Measurements from ENCODE around the gene LRRC27.
A peak's percentile ranks its signal among the peaks of the same experiment; 100 is the strongest.

LRRC27 gene

GRCh38 chr10:132397671-132398565 lies 65.9 kb downstream of the LRRC27 start:
- peak; percentile 54 for ATAC-seq

GRCh38 chr10:132398566-132398991 lies 66.6 kb downstream of the LRRC27 start:
- TF ChIP-seq TCF4 (CRISPR knock-in tag; IDR thresholded peaks at IDR 0.05; ENCODE audit: borderline replicate concordance) (no peak), BACH2 (CRISPR knock-in tag; IDR thresholded peaks at IDR 0.05; ENCODE audit: borderline replicate concordance) (no peak), TSHZ2 (CRISPR knock-in tag; IDR thresholded peaks at IDR 0.05) (no peak), ISL1 (CRISPR knock-in tag; IDR thresholded peaks at IDR 0.05) (no peak), ZNF70 (CRISPR knock-in tag; IDR thresholded peaks at IDR 0.05) (no peak), RARB (CRISPR knock-in tag; IDR thresholded peaks at IDR 0.05) (no peak), PPARA (CRISPR knock-in tag; IDR thresholded peaks at IDR 0.05; ENCODE audit: borderline replicate concordance) (no peak), POU6F1 (CRISPR knock-in tag; IDR thresholded peaks at IDR 0.05; ENCODE audit: borderline replicate concordance, low read depth) (no peak), CSDC2 (CRISPR knock-in tag; IDR thresholded peaks at IDR 0.05) (no peak)
- ATAC-seq: no peak

More at GRCh38 chr10:132397671-132398565, 65.9 kb downstream of the LRRC27 start:
- no peak for TF ChIP-seq TCF4 (CRISPR knock-in tag; IDR thresholded peaks at IDR 0.05; ENCODE audit: borderline replicate concordance)
- TF ChIP-seq TSHZ2 (CRISPR knock-in tag; IDR thresholded peaks at IDR 0.05): no peak
- TF ChIP-seq BACH2 (CRISPR knock-in tag; IDR thresholded peaks at IDR 0.05; ENCODE audit: borderline replicate concordance): no peak
- no peak for TF ChIP-seq PATZ1 (CRISPR knock-in tag; IDR thresholded peaks at IDR 0.05; ENCODE audit: borderline replicate concordance)
- no peak for TF ChIP-seq ARNTL (CRISPR knock-in tag; IDR thresholded peaks at IDR 0.05; ENCODE audit: borderline replicate concordance, low read depth)
- TF ChIP-seq OSR1 (CRISPR knock-in tag; IDR thresholded peaks at IDR 0.05): no peak
- no peak for TF ChIP-seq ESRRG (CRISPR knock-in tag; IDR thresholded peaks at IDR 0.05)
- TF ChIP-seq ZNF565 (CRISPR knock-in tag; conservative IDR thresholded peaks at IDR 0.05; ENCODE audit: low read depth): no peak
- TF ChIP-seq ZC3H10 (CRISPR knock-in tag; IDR thresholded peaks at IDR 0.05): no peak
- TF ChIP-seq ZFP3 (CRISPR knock-in tag; IDR thresholded peaks at IDR 0.05): no peak
- no peak for TF ChIP-seq CREB5 (CRISPR knock-in tag; IDR thresholded peaks at IDR 0.05; ENCODE audit: low read depth)
- no peak for TF ChIP-seq CSRNP3 (CRISPR knock-in tag; IDR thresholded peaks at IDR 0.05)
- no peak for TF ChIP-seq SNAI2 (CRISPR knock-in tag; IDR thresholded peaks at IDR 0.05)
- TF ChIP-seq GLIS3 (CRISPR knock-in tag; IDR thresholded peaks at IDR 0.05): no peak
